Skeletal muscle satellite cell (primary cell): ENCODE measurements around the gene LRMDA.

Source experiments
- H3K27me3 ChIP-seq: 2 replicates; pipeline ENCODE4 v1.7.0; 2013; ENCODE audit warnings: low read length; ENCODE audit not compliant: control insufficient read depth, insufficient read depth
- H3K36me3 ChIP-seq: 2 replicates; pipeline ENCODE4 v1.7.0; 2013; ENCODE audit warnings: mild to moderate bottlenecking, control low read depth, low read length; ENCODE audit not compliant: insufficient read depth
- H3K4me1 ChIP-seq: 2 replicates; pipeline ENCODE4 v1.7.0; 2013; ENCODE audit warnings: low read length; ENCODE audit not compliant: control insufficient read depth, insufficient read depth
- H3K4me2 ChIP-seq: 2 replicates; pipeline ENCODE4 v1.7.0; 2013; ENCODE audit warnings: mild to moderate bottlenecking, low read length
- H3K4me3 ChIP-seq: 2 replicates; pipeline ENCODE4 v1.7.0; 2013; ENCODE audit warnings: low read length
- H3K9ac ChIP-seq: 2 replicates; pipeline ENCODE4 v1.7.0; 2013; ENCODE audit warnings: mild to moderate bottlenecking, low read depth, low read length, moderate library complexity
- H3K9me3 ChIP-seq: replicated peaks from 2 replicates; pipeline ENCODE4 v1.7.0; 2013; ENCODE audit warnings: mild to moderate bottlenecking, control low read depth, low read length

The LRMDA gene

DNA sequence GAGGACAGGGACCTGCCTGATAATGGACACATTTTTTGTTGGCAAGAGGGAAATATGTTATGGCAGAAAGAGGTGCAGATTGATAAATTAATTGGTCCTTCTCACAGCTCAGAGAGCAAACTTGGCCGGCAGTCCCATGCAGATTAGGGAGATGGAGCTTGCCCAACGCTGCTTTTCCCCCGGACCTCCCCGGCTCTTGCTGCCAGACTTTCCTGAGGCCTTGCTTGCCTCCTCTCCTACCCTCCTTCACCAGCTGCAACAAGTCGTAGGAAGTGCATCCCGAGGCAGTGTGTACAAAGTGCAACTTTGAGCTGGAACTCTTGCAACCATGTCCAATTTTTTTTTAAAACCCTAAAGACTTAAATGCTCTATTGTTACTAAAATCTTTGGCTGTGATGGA lies 215.5 kb downstream of the LRMDA start:
- Histone ChIP-seq H3K36me3 (no peaks in the 10 kb centered on the region), H3K4me3 (no peak overlapping the region), H3K9me3 (no peaks in the 10 kb centered on the region), H3K27me3 (peaks cover 22% of the 10 kb centered on the region), H3K4me1 (no peaks in the 10 kb centered on the region), H3K4me2 (no peak overlapping the region), H3K9ac (no peak overlapping the region)

DNA sequence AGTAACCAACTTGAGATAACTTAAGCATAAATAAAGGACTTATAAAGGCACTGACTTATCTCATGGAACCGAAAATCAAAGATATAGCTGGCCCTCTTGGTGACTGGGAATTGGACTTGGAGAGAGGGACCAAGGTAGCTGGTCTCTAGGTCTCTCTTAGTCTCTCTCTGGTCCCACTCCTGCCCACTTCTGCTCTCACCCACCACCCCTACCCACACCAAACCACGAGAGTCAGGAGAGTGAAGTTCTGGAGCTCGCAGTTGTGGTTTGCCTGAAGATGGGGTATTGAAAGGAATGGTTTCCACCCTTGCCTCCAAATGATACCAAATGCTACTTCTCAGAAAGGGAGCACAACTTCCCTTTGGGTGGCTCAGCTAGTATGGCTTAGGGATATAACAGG lies 216.3 kb downstream of the LRMDA start:
- H3K9me3 ChIP-seq: no peaks in the 10 kb centered on the region
- H3K4me1 ChIP-seq: no peaks in the 10 kb centered on the region
- H3K36me3 ChIP-seq: no peaks in the 10 kb centered on the region
- H3K9ac ChIP-seq: no peak overlapping the region
- H3K4me2 ChIP-seq: no peak overlapping the region
- H3K27me3 ChIP-seq: peaks cover 16% of the 10 kb centered on the region
- H3K4me3 ChIP-seq: no peak overlapping the region

GRCh38 chr10:75648351-75648750 lies 216.9 kb downstream of the LRMDA start:
- Histone ChIP-seq H3K4me2 (no peak overlapping the region), H3K27me3 (peaks cover 14% of the 10 kb centered on the region), H3K4me3 (no peak overlapping the region), H3K9ac (no peak overlapping the region), H3K36me3 (no peaks in the 10 kb centered on the region), H3K4me1 (no peaks in the 10 kb centered on the region), H3K9me3 (no peaks in the 10 kb centered on the region)

DNA sequence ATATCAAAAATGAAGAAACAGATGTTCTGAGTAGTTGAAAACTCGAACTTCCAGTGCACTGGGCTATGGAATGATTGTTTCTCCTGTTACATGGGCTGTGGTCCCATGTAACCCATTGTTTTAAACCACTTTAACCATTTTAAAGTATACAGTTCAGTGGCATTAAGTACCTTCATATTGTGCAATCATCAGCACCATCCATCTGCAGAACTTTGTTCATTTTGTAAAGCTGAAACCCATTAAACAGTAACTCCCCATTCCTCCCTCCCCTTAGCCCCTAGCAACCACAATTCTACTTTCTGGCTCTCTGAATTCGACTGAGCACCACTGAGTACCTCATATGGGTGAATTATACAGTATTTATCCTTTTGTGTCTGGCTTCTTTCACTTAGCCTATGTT lies 217.4 kb downstream of the LRMDA start:
- Histone ChIP-seq H3K9me3 (no peaks in the 10 kb centered on the region), H3K4me3 (no peak overlapping the region), H3K4me2 (no peak overlapping the region), H3K36me3 (no peaks in the 10 kb centered on the region), H3K27me3 (peaks cover 14% of the 10 kb centered on the region), H3K4me1 (no peaks in the 10 kb centered on the region), H3K9ac (no peak overlapping the region)

GRCh38 chr10:75649466-75649865 lies 218.0 kb downstream of the LRMDA start:
- Histone ChIP-seq H3K4me1 (no peaks in the 10 kb centered on the region), H3K36me3 (no peaks in the 10 kb centered on the region), H3K4me3 (no peak overlapping the region), H3K4me2 (no peak overlapping the region), H3K9ac (no peak overlapping the region), H3K9me3 (no peaks in the 10 kb centered on the region), H3K27me3 (peaks cover 14% of the 10 kb centered on the region)

DNA sequence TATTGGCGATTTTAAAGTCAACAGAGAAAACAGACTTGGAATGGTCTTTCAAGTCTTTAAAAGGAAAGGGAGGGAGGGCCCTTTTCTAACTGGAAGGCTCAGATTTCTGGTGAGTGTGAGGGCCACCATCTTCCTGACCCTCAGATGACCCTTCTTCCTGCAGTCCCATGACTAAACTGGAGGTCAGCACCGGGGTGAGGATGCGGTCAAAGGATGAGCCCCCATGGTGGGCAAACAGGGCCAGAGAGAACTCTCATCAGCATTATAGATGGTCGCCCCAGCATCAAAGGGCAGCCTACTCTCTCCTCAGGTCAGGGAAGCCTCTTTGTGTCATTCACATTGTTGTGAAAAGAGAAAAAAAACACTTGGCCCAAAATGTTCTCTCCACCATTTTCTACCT lies 219.2 kb downstream of the LRMDA start:
- peaks cover 14% of the 10 kb centered on the region for H3K27me3 ChIP-seq
- H3K9ac ChIP-seq: no peak overlapping the region
- H3K36me3 ChIP-seq: no peaks in the 10 kb centered on the region
- H3K9me3 ChIP-seq: no peaks in the 10 kb centered on the region
- no peak overlapping the region for H3K4me2 ChIP-seq
- no peak overlapping the region for H3K4me3 ChIP-seq
- no peaks in the 10 kb centered on the region for H3K4me1 ChIP-seq

DNA sequence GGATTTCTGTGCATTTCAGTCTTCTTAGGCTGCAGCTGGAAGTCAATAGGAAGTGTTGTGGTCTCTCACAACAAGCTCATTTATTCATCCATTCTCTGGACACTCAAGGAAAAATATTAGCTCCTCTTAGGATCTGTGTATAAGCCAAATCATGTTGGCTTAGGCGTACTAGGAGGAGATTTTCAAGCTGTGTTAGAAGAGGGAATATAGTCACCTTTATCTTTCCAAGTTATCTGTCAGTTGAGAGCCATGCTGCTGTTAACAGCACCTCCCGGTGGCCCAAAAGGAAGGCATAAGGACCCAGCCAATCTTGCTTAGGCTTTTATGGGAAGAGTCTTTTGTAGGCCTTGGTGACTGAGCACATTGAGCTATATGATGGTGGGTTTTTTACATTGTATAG lies 220.0 kb downstream of the LRMDA start:
- no peak overlapping the region for H3K4me3 ChIP-seq
- no peaks in the 10 kb centered on the region for H3K36me3 ChIP-seq
- H3K27me3 ChIP-seq: peaks cover 12% of the 10 kb centered on the region
- no peaks in the 10 kb centered on the region for H3K4me1 ChIP-seq
- H3K4me2 ChIP-seq: no peak overlapping the region
- H3K9ac ChIP-seq: no peak overlapping the region
- no peaks in the 10 kb centered on the region for H3K9me3 ChIP-seq

- no peak overlapping the region for H3K9ac ChIP-seq
- no peaks in the 10 kb centered on the region for H3K4me1 ChIP-seq
- peaks cover 15% of the 10 kb centered on the region for H3K27me3 ChIP-seq
- no peaks in the 10 kb centered on the region for H3K36me3 ChIP-seq
- no peak overlapping the region for H3K4me2 ChIP-seq
- no peaks in the 10 kb centered on the region for H3K9me3 ChIP-seq
- no peak overlapping the region for H3K4me3 ChIP-seq
These were observed 220.8 kb downstream of the LRMDA start for GRCh38 chr10:75652146-75652740.

DNA sequence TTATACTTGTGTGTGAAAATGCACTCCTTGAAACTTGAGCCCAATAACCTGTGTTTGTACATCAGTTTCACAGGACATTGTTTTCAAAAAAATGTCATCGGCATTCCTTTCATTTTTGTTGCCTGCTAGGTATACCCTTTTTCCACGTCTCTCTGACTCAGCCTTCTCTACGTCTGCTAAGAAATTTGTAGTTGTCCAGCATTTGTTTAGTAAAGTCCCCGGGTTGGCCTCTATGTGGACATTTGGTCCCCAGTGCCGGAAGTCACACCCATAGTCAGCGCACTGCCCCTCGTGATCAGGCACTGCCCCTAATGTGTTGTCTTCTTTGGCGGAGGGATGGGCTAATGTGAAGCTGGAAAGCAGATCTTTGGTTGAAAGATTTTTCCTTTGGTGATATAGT lies 222.3 kb downstream of the LRMDA start:
- Histone ChIP-seq H3K4me3 (no peak overlapping the region), H3K4me1 (no peaks in the 10 kb centered on the region), H3K27me3 (peaks cover 9% of the 10 kb centered on the region), H3K9ac (no peak overlapping the region), H3K36me3 (no peaks in the 10 kb centered on the region), H3K4me2 (no peak overlapping the region), H3K9me3 (no peaks in the 10 kb centered on the region)

DNA sequence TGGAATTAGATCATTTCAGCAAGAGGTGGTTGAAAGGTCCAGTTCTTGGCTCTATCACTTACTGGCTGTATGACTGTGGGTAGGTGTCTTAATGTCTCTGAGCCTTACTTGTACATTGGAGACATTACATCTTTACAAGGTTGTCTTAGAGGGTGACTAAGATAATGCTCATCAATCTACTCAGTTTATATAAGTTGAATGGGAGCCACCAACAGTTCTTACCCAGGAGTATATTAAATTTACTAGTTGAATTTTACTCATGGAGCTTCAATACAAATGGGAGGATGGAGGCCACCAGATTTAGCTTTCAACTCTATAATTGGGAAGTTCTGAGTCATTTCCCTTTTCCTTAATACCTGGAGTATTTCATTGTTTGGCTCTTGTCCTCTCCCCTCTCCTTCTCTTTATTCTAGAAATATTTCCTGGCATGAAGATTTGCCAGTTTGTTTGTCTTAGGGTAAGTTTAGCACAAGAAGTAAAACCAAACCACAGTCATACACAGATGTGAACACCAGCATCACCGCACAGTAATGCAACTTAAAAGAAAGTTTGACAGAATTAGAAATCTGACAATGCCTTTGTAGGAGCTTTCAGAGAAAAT lies 222.8 kb downstream of the LRMDA start:
- no peaks in the 10 kb centered on the region for H3K9me3 ChIP-seq
- peaks cover 15% of the 10 kb centered on the region for H3K27me3 ChIP-seq
- no peak overlapping the region for H3K4me3 ChIP-seq
- H3K9ac ChIP-seq: no peak overlapping the region
- no peak overlapping the region for H3K4me2 ChIP-seq
- H3K36me3 ChIP-seq: no peaks in the 10 kb centered on the region
- no peaks in the 10 kb centered on the region for H3K4me1 ChIP-seq

DNA sequence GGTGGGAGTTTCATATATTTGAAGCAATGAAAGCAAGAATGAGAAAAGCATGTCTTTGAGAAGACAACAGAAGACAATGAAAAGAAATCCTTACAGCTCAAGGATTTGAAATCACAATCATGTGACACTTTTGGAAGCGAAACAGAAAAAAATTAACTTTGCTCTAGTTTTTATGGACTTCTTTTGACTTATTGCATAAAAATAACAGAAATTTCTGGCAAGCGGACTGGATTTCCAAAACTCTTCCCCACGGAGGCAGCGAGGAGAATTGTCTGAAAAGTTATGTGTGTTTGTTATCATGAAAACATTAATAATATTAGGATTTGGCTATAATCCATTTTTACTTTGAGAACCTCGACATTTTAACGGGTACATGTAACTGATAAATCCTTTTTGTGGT lies 223.3 kb downstream of the LRMDA start:
- Histone ChIP-seq H3K9me3 (no peaks in the 10 kb centered on the region), H3K36me3 (no peaks in the 10 kb centered on the region), H3K4me2 (no peak overlapping the region), H3K4me1 (no peaks in the 10 kb centered on the region), H3K4me3 (no peak overlapping the region), H3K9ac (no peak overlapping the region), H3K27me3 (peaks cover 20% of the 10 kb centered on the region)

GRCh38 chr10:75655791-75656451 lies 224.5 kb downstream of the LRMDA start:
- Histone ChIP-seq H3K9ac (no peak overlapping the region), H3K36me3 (no peaks in the 10 kb centered on the region)

More at GRCh38 chr10:75655791-75656451, 224.5 kb downstream of the LRMDA start:
- Histone ChIP-seq H3K4me1 (no peaks in the 10 kb centered on the region), H3K27me3 (peaks cover 30% of the 10 kb centered on the region), H3K4me2 (no peak overlapping the region), H3K9me3 (no peaks in the 10 kb centered on the region), H3K4me3 (no peak overlapping the region)
